Tibial nerve (tissue), 3 donors: ENCODE results near the gene KCNMA1.

Experiments
- EP300 ChIP-seq, 2 donors: sonication (generic); formaldehyde crosslinking; IDR thresholded peaks; one replicate each; pipeline ENCODE4 v1.6.1; 2017; ENCODE audit warnings: antibody characterized with exemption in 2 of 2, mild to moderate bottlenecking in 1 of 2
- POLR2A ChIP-seq, 2 donors: fragments of 450-650 bp; IDR thresholded peaks; one replicate each; pipeline ENCODE4 v1.6.1; 2017; ENCODE audit warnings: antibody characterized with exemption in 2 of 2, mild to moderate bottlenecking in 2 of 2, moderate library complexity in 2 of 2

DNA sequence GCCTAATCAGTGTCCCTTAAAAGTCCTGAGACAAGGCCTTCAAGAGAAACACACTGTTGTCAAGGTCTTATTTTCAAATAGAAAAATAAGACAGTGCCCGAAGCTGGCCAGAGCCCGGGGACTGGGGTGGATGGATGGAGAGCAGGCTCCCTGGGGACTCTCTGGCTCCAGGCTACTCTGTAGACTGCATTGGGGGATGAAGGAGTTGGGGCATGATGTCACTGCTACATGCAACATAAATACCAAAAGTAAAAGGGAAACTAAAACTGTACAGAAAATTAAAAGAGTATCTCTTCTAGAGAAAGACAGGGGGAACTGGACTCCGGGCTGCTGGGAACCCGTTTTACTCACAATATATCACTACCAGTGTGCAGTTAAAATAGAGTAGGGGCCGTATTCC lies 629.8 kb downstream of the KCNMA1 start:
- TF ChIP-seq POLR2A (IDR thresholded peaks at IDR 0.05) (no peak), EP300 (IDR thresholded peaks at IDR 0.05) (no peak)
